HL-60/S4 treated with retinoic acid at 250 ng/mL for 4 days and 3 days (cell line): ENCODE measurements around the gene BCAP31.

ENCODE experiments used
- in situ Hi-C: fragments of 300-500 bp; cut with MboI; formaldehyde crosslinking; loops from 2 replicates; pipeline ENCODE4 v1.7.0; 2022; ENCODE audit warnings: low sequenced_read_pairs

BCAP31 gene

DNA sequence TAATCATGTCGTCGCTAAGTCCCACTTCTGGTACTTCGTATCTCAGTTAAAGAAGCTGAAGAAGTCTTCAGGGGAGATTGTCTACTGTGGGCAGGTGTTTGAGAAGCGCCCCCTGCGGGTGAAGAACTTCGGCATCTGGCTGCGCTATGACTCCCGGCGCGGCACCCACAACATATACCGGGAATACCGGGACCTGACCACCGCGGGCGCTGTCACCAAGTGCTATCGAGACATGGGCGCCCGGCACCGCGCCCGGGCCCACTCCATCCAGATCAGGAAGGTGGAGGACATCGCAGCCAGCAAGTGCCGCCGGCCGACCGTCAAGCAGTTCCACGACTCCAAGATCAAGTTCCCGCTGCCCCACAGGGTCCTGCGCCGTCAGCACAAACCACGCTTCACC lies 61.9 kb downstream of the BCAP31 start:
- in situ Hi-C loops, result loop anchor here (25.0 kb wide), 1 partner anchor 700 kb away; no protein-coding TSS in a partner anchor

DNA sequence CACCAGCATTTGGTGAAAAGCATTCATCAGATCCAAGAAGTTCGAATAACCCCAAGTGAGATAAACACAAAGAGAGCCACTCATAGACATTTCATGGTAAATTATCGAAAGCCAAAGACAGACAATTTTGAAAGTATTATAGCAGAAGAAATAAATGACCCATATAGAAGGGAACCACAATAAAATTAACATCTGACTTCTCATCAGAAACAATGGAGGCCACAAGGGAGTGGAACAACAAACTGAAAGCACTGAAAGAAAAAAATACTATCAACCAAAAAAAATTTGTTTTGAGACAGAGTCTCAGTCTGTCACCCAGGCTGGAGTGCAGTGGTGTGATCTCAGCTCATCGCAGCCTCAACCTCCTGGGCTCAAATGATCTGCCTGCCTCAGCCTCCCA lies 64.9 kb downstream of the BCAP31 start:
- in situ Hi-C loops, result loop anchor here (10.0 to 25.0 kb wide), 2 partner anchors 104 to 697 kb away; no protein-coding TSS in a partner anchor

DNA sequence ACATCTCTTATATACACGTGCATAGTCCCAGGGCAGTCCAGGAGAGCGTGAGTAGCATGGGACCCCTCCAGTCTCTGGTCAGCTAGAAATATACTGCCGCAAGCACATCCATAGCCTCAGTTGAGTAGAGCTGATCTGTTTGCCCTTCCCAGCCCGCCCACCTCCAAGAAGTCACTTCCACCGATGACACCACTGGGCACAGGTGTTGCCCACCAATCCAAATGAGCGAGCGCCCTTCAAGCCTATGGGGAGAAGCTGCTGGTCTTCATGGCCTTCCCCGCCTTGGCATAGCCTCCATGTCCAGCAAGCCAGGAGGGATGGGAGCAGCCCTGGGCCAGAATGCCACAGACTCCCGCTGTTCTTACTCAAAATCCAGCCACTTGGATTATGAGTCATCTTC lies 67.0 kb downstream of the BCAP31 start:
- in situ Hi-C loops, result loop anchor here (10.0 to 25.0 kb wide), 2 partner anchors 102 to 695 kb away; no protein-coding TSS in a partner anchor

DNA sequence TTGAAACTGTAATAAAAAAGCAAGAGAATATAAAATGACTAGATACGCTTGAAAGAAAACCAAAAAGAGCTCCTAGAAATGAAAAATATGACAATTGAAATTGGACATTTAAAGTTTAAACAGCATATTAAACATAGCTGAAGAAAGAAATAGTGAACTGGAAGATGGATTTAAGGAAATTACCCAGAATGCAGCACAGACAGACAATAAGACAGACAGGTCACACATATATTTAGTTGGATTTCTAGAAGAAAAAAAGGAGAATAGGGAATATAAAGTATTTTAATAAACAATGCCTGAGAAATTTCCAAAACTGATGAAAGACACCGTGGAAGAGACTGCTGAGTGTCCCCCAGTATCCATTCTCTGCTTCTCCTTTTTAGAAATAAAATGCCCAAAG lies 70.6 kb downstream of the BCAP31 start:
- in situ Hi-C loops, result loop anchor here (10.0 to 25.0 kb wide), 2 partner anchors 99 to 691 kb away; no protein-coding TSS in a partner anchor

DNA sequence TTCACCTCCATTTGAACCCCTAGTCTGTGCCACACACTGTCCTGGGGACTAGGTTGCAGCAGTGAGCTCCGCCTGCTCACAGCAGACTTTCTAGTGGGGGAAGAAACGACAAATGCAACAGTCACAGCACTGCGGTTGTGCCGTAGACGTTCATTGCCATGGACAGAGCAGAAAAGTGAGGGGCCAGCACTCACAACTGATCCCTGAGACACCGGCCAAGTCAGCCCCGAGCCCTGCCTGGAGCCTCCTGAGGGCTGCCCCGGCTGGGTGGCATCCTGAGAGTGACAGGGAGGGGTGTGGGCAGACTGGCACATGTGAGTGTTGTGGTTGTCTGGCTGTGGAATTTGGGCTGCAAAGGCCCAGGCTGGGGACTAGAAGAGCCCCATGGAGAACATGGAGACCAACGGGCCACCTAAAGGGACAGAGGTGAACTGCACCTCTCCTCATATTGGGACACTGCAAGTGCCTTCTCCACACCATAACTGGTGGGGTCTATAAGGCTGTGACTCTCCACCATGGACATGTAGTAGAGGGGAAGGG lies 72.6 kb downstream of the BCAP31 start:
- in situ Hi-C loops, result loop anchor here (10.0 to 25.0 kb wide), 2 partner anchors 97 to 689 kb away; no protein-coding TSS in a partner anchor

DNA sequence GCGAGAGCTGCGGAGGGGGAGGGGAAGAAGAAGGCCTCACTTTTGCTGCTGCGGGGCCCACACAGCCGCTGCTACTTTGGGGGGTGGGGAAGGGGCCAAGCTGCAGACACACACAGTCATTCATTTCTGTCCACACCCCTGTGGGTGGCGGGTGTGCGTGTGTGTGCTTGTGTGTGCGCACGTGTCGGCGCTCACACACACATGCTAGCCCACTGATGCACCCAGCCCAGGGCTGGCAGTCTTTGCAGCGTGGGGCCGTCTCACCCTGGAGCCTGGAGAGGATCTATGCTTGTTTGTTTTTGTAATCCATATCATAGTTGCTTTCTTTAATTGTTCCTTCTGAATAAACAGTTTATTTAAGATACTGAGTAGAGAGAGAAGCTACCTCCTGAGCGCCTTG lies 73.2 kb downstream of the BCAP31 start:
- in situ Hi-C loops, result loop anchor here (10.0 to 25.0 kb wide), 2 partner anchors 96 to 689 kb away; no protein-coding TSS in a partner anchor
